ENCODE data around the gene PCDHA8.
A peak's percentile ranks its signal among the peaks of the same experiment; 100 is the strongest.
"Not testable (repeated sequence)": the region's sequence is repeated elsewhere in the genome, so short reads cannot be mapped to it uniquely, and the experiment has no call there.

The PCDHA8 gene

GRCh38 chr5:140870221-140871201 lies 29.5 kb downstream of the PCDHA8 start:
- no peak for FAIRE-seq

GRCh38 chr5:140875085-140876065 lies 34.4 kb downstream of the PCDHA8 start, which contains the start of gene PCDHA12:
PCDHA12 (plus strand) TSS chr5:140875308; CDS start chr5:140875473, 165 bp downstream.
- FAIRE-seq: peak; percentile 47

- FAIRE-seq: not testable (repeated sequence)
These were observed 35.7 kb downstream of the PCDHA8 start for GRCh38 chr5:140876541-140877261.

GRCh38 chr5:140877262-140877581 lies 36.2 kb downstream of the PCDHA8 start:
- FAIRE-seq: no peak

- no peak for FAIRE-seq
These were observed 41.1 kb downstream of the PCDHA8 start, which contains the start of gene PCDHA13 for GRCh38 chr5:140881889-140882590. PCDHA13 (plus strand) TSS chr5:140882124; CDS start chr5:140882269, 145 bp downstream.

GRCh38 chr5:140882591-140882899 lies 41.6 kb downstream of the PCDHA8 start:
- no peak for FAIRE-seq

- no peak for FAIRE-seq
These were observed 42.4 kb downstream of the PCDHA8 start for GRCh38 chr5:140883373-140883772.

- no peak for FAIRE-seq
These were observed 43.1 kb downstream of the PCDHA8 start for GRCh38 chr5:140883927-140884697.
